Measurements from ENCODE around the gene IQGAP2.

GRCh38 chr5:76689321-76690036 lies 286.4 kb downstream of the IQGAP2 start:
- TF ChIP-seq CTCF (conservative IDR thresholded peaks at IDR 0.05; ENCODE audit: low read depth, low read length) (no peak), EZH2 (IDR thresholded peaks at IDR 0.05; ENCODE audit: low read length, unreplicated experiment) (no peak), EZH2phosphoT487 (IDR thresholded peaks at IDR 0.05; ENCODE audit: borderline replicate concordance, low read length) (no peak)

Data from PC-3 (cell line).